Peyer's patch (tissue), 4 donors: Measurements from ENCODE around the gene UST. TPM values are rescaled to one million over a fixed set of nuclear protein-coding genes. Genes with fewer than 3 reads are reported as not detected.
"Not testable (repeated sequence)": the region's sequence is repeated elsewhere in the genome, so short reads cannot be mapped to it uniquely, and the experiment has no call there.

Experiments
- DNase-seq, 3 donors: peaks; one replicate each; pipeline ENCODE4 v3.0.0-alpha.2; 2017 to 2019
- H3K27ac ChIP-seq, 4 donors: fragments of 200-600 bp; sonication (generic); one replicate each; pipeline ENCODE4 v1.5.1; 2016 to 2019
- H3K27me3 ChIP-seq, 2 donors: fragments of 200-600 bp; sonication (generic); one replicate each; pipeline ENCODE4 v1.5.1; 2019
- H3K36me3 ChIP-seq, 3 donors: fragments of 200-600 bp; sonication (generic); one replicate each; pipeline ENCODE4 v1.5.1; 2016 to 2019
- H3K4me1 ChIP-seq, 4 donors: fragments of 200-600 bp; sonication (generic); one replicate each; pipeline ENCODE4 v1.5.1; 2016 to 2019
- H3K4me3 ChIP-seq, 4 donors: fragments of 200-600 bp; sonication (generic); 1 replicate in 3 of 4; 2 replicates in 1 of 4; pipeline ENCODE4 v1.5.1; 2016 to 2019; ENCODE audit warnings: mild to moderate bottlenecking in 1 of 4
- H3K9me3 ChIP-seq, 4 donors: fragments of 200-600 bp; sonication (generic); one replicate each; pipeline ENCODE4 v1.5.1; 2016 to 2019; ENCODE audit warnings: mild to moderate bottlenecking in 1 of 4
- POLR2A ChIP-seq, 2 donors: fragments of 450-650 bp; IDR thresholded peaks; one replicate each; pipeline ENCODE4 v1.5.1; 2017; ENCODE audit warnings: antibody characterized with exemption in 2 of 2, mild to moderate bottlenecking in 2 of 2, moderate library complexity in 2 of 2
- total RNA-seq, 4 donors: library from RNA; depleted of rRNA; stranded (reverse); fragments of >200 nt; gene quantifications; one replicate each; pipeline ENCODE4 v1.1.0, GENCODE V29; 2016
- TF ChIP-seq, protein P1 (sequence below), 6 experiments: fragments of 450-650 bp in 4 of 6; fragments of 200-600 bp in 2 of 6; sonication (generic) in 1 of 6; IDR thresholded peaks; one replicate each; pipeline ENCODE4 v1.5.1; 2017 to 2019; ENCODE audit warnings: antibody characterized with exemption in 6 of 6, mild to moderate bottlenecking in 3 of 6, moderate library complexity in 1 of 6

The UST gene
- total RNA-seq, 4 donors from 2014 or later, result 3.0 to 37.1 (median 4.6) TPM

DNA sequence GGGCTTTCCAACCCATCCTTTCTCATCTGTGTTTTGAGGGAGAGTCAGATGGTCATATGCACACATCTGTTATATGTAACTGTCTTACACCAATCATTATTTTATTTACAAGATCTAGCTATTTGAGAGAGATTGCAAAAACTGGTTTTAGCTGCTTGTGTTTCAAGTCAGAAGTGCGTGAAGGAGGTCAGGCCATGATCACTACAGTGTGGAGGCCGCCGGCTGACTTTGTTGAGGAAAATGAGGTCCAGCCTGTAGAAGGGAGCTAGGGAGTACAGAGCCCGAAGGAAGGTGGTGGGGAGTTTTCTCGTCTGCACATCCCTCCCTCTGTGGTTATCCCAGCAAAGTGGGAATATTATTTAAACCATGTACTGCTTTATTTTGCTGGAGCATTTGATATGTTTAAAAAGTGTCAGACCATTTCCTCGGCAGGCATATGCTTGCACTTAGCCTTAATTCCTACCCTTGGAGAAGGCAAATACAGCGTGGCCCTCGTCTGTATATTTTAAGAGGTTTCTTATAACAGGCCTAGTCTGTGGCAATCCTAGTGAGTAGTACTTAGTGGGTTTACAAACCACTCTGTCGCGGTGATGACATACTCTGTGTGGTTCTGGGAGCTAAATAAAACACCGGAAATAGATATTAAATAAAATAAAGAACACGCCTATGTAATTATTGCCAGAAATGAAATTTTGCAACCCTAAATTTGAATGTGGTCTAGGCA is 95.6 kb downstream of the UST start:
- Histone ChIP-seq H3K4me3 (no peak overlapping the region), H3K9me3 (no peaks in the 10 kb centered on the region), H3K27me3 (no peaks in the 10 kb centered on the region), H3K36me3 (no peaks in the 10 kb centered on the region), H3K27ac (no peak overlapping the region), H3K4me1 (no peaks in the 10 kb centered on the region)
- no peak for DNase-seq
- TF ChIP-seq POLR2A (IDR thresholded peaks at IDR 0.05), result no peak
- TF ChIP-seq, protein P1, sequence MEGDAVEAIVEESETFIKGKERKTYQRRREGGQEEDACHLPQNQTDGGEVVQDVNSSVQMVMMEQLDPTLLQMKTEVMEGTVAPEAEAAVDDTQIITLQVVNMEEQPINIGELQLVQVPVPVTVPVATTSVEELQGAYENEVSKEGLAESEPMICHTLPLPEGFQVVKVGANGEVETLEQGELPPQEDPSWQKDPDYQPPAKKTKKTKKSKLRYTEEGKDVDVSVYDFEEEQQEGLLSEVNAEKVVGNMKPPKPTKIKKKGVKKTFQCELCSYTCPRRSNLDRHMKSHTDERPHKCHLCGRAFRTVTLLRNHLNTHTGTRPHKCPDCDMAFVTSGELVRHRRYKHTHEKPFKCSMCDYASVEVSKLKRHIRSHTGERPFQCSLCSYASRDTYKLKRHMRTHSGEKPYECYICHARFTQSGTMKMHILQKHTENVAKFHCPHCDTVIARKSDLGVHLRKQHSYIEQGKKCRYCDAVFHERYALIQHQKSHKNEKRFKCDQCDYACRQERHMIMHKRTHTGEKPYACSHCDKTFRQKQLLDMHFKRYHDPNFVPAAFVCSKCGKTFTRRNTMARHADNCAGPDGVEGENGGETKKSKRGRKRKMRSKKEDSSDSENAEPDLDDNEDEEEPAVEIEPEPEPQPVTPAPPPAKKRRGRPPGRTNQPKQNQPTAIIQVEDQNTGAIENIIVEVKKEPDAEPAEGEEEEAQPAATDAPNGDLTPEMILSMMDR (IDR thresholded peaks at IDR 0.05), result no peak

DNA sequence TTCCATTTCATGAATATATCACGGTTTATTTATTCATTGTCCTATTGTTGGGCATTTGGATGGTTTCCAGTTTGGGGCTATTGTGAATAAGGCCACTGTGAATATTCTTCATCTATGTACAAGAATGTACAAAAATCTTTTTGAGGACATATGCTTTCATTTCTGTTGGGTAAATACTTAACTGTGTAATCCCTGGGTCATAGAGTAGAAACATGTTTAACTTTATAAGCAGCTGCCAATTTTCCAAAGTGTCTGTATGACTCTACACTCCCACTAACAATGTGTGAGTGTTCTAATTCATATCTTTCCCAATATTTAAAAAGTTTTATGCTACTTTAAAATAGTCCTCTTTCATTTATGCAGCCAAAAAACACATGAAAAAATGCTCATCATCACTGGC is 98.6 kb downstream of the UST start:
- no peaks in the 10 kb centered on the region for H3K27me3 ChIP-seq
- H3K9me3 ChIP-seq, result no peaks in the 10 kb centered on the region
- no peak for DNase-seq
- H3K4me1 ChIP-seq, result peaks cover 0 to 3% (median 0%) of the 10 kb centered on the region in 4 donors
- TF ChIP-seq POLR2A (IDR thresholded peaks at IDR 0.05), result no peak
- TF ChIP-seq, protein P1 (IDR thresholded peaks at IDR 0.05), result no peak
- H3K27ac ChIP-seq, result no peak overlapping the region
- H3K4me3 ChIP-seq, result no peak overlapping the region
- no peaks in the 10 kb centered on the region for H3K36me3 ChIP-seq

DNA sequence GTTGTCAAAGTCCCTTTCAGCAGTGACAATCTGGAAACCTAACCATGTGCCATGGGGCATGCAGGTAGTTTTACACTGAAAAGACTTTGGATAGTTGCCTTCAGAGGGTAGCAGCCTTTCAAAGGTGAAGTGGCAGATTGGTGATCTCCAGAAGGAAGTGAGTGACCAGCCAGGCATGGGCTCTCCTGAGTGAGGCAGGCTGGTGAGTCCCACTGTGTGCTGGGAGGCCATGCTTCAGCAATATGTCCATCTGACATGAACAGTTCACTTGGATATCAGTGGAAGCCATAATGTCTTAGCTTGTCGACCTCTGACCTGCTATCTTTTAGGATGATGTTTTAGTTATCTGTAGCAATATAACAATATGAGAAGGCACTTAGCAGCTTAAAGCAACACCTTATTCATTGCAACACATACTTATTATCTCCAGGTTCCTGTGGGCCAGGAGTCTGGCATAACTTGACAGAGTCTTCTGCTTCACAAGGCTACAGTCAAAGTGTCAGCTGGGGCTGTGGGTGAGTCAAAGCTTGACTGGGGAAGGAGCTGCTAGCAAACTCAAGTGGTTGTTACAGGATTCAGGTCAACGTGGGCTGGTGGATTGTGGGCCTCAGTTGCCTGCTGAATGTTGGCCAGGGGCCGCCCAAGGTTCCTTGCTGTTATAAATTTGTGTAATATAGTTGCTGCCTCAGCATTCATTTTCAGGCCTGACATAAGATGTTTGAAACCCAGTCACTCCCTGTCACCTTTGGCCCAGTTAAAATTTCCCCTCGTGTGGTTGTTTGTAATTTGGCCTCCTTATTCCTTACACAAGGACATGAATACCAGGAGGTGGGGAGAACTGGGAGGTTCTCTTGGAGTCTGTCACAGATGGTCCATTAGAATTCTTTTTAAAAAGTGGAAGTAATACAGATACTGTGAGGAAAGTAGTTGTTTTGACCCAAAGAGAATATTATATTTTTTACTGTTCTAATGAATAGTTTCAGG is 100.2 kb downstream of the UST start:
- no peak for TF ChIP-seq POLR2A (IDR thresholded peaks at IDR 0.05)
- TF ChIP-seq, protein P1 (IDR thresholded peaks at IDR 0.05), result no peak
- no peak for DNase-seq
- Histone ChIP-seq H3K27me3 (no peaks in the 10 kb centered on the region), H3K27ac (no peak overlapping the region), H3K4me1 (peaks cover 0 to 3% (median 0%) of the 10 kb centered on the region in 4 donors), H3K36me3 (no peaks in the 10 kb centered on the region), H3K9me3 (no peaks in the 10 kb centered on the region), H3K4me3 (no peak overlapping the region)

DNA sequence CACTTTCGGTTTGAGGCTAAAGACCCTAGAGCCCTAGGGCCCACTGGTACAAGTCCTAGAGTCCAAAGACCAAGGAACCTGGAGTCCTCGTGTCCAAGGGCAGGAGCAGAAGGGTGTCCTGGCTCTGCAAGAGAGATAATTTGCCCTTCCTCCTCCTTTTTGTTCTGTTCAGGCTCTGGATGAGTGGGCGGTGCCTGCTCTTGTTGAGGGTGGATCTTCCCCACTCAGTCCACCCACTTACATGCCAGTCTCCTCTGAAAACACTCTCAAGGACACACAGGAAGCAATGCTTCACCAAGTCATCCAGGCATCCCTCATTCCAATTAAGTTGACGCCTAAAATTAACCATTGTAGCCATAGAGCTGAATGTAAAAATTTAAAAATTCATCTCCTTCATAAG is 102.1 kb downstream of the UST start:
- TF ChIP-seq, protein P1 (IDR thresholded peaks at IDR 0.05), result no peak
- TF ChIP-seq POLR2A (IDR thresholded peaks at IDR 0.05), result no peak
- Histone ChIP-seq H3K4me1 (peaks cover 0 to 3% (median 0%) of the 10 kb centered on the region in 4 donors), H3K36me3 (no peaks in the 10 kb centered on the region), H3K27me3 (no peaks in the 10 kb centered on the region), H3K4me3 (no peak overlapping the region), H3K27ac (no peak overlapping the region), H3K9me3 (no peaks in the 10 kb centered on the region)
- DNase-seq, result no peak

DNA sequence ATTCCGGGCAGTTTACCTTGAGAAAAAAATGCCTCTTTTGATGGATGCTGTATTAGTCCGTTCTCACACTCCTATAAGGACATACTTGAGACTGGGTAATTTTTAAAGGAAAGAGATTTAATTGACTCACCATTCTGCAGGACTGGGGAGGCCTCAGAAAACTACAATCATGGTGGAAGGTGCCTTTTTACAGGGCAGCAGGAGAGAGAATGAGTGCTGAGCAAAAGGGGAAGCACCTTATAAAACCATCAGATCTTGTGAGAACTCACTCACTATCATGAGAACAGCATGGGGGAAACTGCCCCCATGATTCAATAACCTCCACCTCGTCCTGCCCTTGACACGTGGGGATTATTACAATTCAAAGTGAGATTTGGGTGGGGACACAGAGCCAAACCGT is 102.6 kb downstream of the UST start:
- not testable (repeated sequence) for H3K4me3 ChIP-seq, H3K36me3 ChIP-seq, H3K9me3 ChIP-seq, DNase-seq, H3K27me3 ChIP-seq, H3K27ac ChIP-seq, H3K4me1 ChIP-seq

DNA sequence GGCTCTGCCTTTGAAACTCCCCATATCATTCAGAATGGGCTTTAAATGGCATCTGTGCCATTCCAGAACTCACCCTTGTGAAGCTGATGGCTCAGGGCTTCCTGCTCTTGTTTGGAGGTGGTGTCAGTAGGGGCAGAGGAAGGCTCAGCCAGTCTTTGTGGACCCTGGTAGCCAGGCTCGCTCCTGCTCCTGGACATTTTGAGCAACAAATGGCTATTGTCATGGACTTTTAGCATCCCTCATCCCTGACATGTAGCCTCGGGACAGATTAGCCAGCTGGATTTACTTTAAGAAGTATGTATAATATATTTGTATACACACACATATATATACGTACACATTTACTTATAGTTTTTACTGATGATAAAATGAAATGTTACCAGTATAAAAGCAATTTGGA is 104.1 kb downstream of the UST start:
- no peaks in the 10 kb centered on the region for H3K36me3 ChIP-seq
- H3K4me1 ChIP-seq, result peaks cover 0 to 3% (median 1%) of the 10 kb centered on the region in 4 donors
- H3K27me3 ChIP-seq, result no peaks in the 10 kb centered on the region
- no peak overlapping the region for H3K4me3 ChIP-seq
- H3K9me3 ChIP-seq, result no peaks in the 10 kb centered on the region
- TF ChIP-seq, protein P1 (IDR thresholded peaks at IDR 0.05), result no peak
- TF ChIP-seq POLR2A (IDR thresholded peaks at IDR 0.05), result no peak
- DNase-seq, result no peak
- no peak overlapping the region for H3K27ac ChIP-seq
